ENCODE data around the gene MCM9. TPM values are rescaled to one million over a fixed set of nuclear protein-coding genes. Genes with fewer than 3 reads are reported as not detected.

The MCM9 gene
- total RNA-seq, 2 experiments from 2014 or later, result 16.3 to 16.4 TPM

GRCh38 chr6:118902726-118903125 lies 32.2 kb downstream of the MCM9 start:
- Mint-ChIP-seq H3K9me3 (no peaks in the 10 kb centered on the region), H3K4me1 (ENCODE audit: low read depth) (peaks cover 83% of the 10 kb centered on the region), H3K4me3 (no peak overlapping the region), H3K36me3 (ENCODE audit: low read depth) (peaks cover 44% of the 10 kb centered on the region), H3K27ac (peak overlapping the region; percentile 38), H3K27me3 (ENCODE audit: low read depth) (no peaks in the 10 kb centered on the region)
- DNase-seq, result no peak
- CTCF ChIA-PET, result interaction anchor here (1.1 kb wide), 1 partner anchor 297 kb away, joined by 3 read pairs; no protein-coding TSS in a partner anchor
- intact Hi-C loops (cut with micrococcal nuclease), result no loop called here

- no peaks in the 10 kb centered on the region for H3K9me3 Mint-ChIP-seq
- peak overlapping the region; percentile 29 for H3K27ac Mint-ChIP-seq
- CTCF ChIA-PET, result interaction anchor here (0.5 to 1.6 kb wide), 2 partner anchors 55 to 210 kb away, joined by 3 to 7 read pairs; no protein-coding TSS in a partner anchor
- peak; percentile 51 for DNase-seq
- peaks cover 74% of the 10 kb centered on the region for H3K4me1 Mint-ChIP-seq (ENCODE audit: low read depth)
- no peaks in the 10 kb centered on the region for H3K27me3 Mint-ChIP-seq (ENCODE audit: low read depth)
- H3K36me3 Mint-ChIP-seq (ENCODE audit: low read depth), result peaks cover 30% of the 10 kb centered on the region
- intact Hi-C loops (cut with micrococcal nuclease), result no loop called here
- H3K4me3 Mint-ChIP-seq, result no peak overlapping the region
Measured at GRCh38 chr6:118899948-118900347, 35.0 kb downstream of the MCM9 start.

- peaks cover 28% of the 10 kb centered on the region for H3K36me3 Mint-ChIP-seq (ENCODE audit: low read depth)
Measured at GRCh38 chr6:118897386-118897785, 37.6 kb downstream of the MCM9 start.

DNA sequence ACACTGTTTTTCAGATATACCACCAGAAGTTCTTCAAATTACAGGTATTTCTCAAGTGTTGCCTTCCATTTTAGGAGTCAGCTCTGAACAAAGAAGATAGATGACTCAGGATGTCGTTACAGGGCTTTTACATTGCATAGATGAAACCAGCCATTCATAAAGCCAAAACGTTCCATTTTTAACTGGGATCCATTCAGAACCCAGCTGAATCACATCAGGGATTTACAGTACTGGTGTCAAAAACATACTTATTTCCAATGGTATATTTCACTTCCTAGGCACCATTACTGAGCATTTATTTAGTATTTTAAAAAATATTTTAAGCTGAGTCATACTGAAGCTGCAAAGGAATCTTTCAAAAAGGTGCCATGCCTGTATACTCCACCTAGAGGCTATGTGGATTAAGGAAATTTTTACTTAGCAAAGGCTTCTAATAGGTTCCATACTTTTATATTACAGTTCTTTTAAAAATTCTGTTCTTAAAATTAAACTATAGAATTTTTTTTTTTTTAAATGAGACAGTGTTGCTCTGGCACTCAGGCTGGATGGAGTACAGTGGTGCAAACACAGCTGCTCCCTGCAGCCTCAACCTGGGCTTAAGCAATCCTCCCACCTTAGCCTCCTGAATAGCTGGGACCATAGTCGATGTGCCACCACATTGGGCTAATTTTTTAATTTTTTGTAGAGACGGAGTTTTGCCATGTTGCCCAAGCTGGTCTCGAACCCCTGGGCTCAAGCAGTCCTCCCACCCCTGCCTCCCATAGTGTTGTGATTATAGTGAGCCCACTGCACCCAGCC lies 38.4 kb downstream of the MCM9 start:
- H3K9me3 Mint-ChIP-seq, result no peaks in the 10 kb centered on the region
- H3K4me3 Mint-ChIP-seq, result peak overlapping the region; percentile 67
- intact Hi-C loops (cut with micrococcal nuclease), result loop anchor here (1.0 kb wide), 2 partner anchors 53 to 331 kb away; no protein-coding TSS in a partner anchor
- H3K36me3 Mint-ChIP-seq (ENCODE audit: low read depth), result peaks cover 26% of the 10 kb centered on the region
- CTCF ChIA-PET, result interaction anchor here (0.6 to 3.2 kb wide), 24 partner anchors 8 to 457 kb away, joined by 3 to 15 read pairs (median 3); no protein-coding TSS in a partner anchor
- DNase-seq, result no peak
- peaks cover 54% of the 10 kb centered on the region for H3K4me1 Mint-ChIP-seq (ENCODE audit: low read depth)
- no peaks in the 10 kb centered on the region for H3K27me3 Mint-ChIP-seq (ENCODE audit: low read depth)
- H3K27ac Mint-ChIP-seq, result peak overlapping the region; percentile 82

More at GRCh38 chr6:118897386-118897785, 37.6 kb downstream of the MCM9 start:
- CTCF ChIA-PET, result interaction anchor here (0.7 to 3.2 kb wide), 12 partner anchors 8 to 233 kb away, joined by 3 to 15 read pairs (median 3); no protein-coding TSS in a partner anchor
- H3K4me3 Mint-ChIP-seq, result no peak overlapping the region
- intact Hi-C loops (cut with micrococcal nuclease), result no loop called here
- DNase-seq, result no peak
- H3K27me3 Mint-ChIP-seq (ENCODE audit: low read depth), result no peaks in the 10 kb centered on the region
- peak overlapping the region; percentile 60 for H3K27ac Mint-ChIP-seq
- no peaks in the 10 kb centered on the region for H3K9me3 Mint-ChIP-seq
- H3K4me1 Mint-ChIP-seq (ENCODE audit: low read depth), result peaks cover 53% of the 10 kb centered on the region

DNA sequence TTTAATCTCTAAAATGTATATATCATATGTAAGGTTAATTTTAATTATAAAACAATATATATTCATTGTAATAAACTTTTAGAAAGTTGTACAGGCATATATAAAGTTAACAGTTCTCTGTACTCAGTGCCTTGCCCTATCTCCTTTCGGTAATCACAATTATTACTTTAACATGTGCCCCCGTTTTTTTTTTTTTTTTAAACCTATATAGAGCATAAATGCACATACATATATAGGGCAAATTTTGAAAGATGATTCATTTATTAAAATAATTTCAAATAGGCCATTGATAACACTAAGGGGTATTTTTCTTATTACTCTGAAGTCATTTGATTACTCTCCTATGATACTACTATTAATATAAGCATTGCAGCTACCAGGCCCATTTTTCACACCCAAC lies 39.1 kb downstream of the MCM9 start:
- Mint-ChIP-seq H3K9me3 (no peaks in the 10 kb centered on the region), H3K27ac (peak overlapping the region; percentile 82), H3K36me3 (ENCODE audit: low read depth) (peaks cover 22% of the 10 kb centered on the region), H3K27me3 (ENCODE audit: low read depth) (no peaks in the 10 kb centered on the region), H3K4me1 (ENCODE audit: low read depth) (peaks cover 54% of the 10 kb centered on the region), H3K4me3 (peak overlapping the region; percentile 67)
- intact Hi-C loops (cut with micrococcal nuclease), result loop anchor here (1.0 to 2.0 kb wide), 3 partner anchors 53 to 331 kb away; no protein-coding TSS in a partner anchor
- CTCF ChIA-PET, result interaction anchor here (0.6 to 3.2 kb wide), 16 partner anchors 9 to 402 kb away, joined by 3 to 15 read pairs (median 4); no protein-coding TSS in a partner anchor
- no peak for DNase-seq

GRCh38 chr6:118895261-118895560 lies 39.7 kb downstream of the MCM9 start:
- intact Hi-C loops (cut with micrococcal nuclease), result loop anchor here (2.0 kb wide), 1 partner anchor 68 kb away; no protein-coding TSS in a partner anchor
- peak overlapping the region; percentile 88 for H3K4me3 Mint-ChIP-seq
- no peak for DNase-seq
- H3K27ac Mint-ChIP-seq, result peak overlapping the region; percentile 93
- H3K27me3 Mint-ChIP-seq (ENCODE audit: low read depth), result no peaks in the 10 kb centered on the region
- H3K9me3 Mint-ChIP-seq, result no peaks in the 10 kb centered on the region
- peaks cover 52% of the 10 kb centered on the region for H3K4me1 Mint-ChIP-seq (ENCODE audit: low read depth)
- CTCF ChIA-PET, result interaction anchor here (0.7 to 3.2 kb wide), 6 partner anchors 11 to 215 kb away, joined by 3 to 15 read pairs (median 7); no protein-coding TSS in a partner anchor
- peaks cover 19% of the 10 kb centered on the region for H3K36me3 Mint-ChIP-seq (ENCODE audit: low read depth)

DNA sequence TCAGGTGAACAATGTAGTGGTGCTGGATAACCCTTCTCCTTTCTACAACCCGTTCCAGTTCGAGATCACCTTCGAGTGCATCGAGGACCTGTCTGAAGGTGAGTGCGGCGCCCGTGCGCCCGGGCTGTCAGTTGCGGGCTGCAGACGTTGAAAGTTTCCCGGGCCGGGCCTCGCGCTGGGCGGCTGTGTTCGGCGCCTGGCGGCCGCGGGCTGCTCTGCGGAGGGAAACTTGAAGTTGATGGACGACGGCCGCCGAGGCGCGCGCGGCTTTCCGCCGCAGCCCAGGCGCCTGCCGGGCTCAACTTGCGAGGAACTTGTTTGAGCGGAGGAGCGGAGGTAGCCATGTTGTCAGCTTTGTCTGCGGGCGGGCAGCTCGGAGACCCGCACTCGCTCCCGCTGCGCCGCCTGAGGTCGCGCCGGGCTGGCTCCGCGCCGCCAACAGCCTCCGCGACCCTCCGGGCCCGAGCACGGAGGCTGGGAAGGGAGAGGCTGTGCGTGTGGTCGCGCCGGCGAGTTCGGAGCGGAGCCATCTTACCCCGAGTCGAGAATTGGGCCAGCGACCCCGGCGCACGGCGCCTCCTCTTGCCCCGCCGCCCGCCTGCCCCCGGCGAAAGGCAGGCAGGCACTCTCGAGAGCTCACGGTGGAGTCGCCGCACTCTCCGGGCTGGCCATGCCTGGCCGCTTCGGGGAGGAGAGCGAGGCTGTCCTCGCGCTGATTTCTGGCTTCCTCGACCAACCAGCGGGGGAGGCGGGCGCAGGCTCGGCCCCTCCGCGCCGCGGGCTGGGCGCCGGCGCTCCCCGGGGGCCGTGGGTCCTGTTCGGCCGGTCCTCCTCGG lies 40.3 kb downstream of the MCM9 start:
- no peaks in the 10 kb centered on the region for H3K27me3 Mint-ChIP-seq (ENCODE audit: low read depth)
- CTCF ChIA-PET, result interaction anchor here (0.7 to 3.4 kb wide), 6 partner anchors 12 to 215 kb away, joined by 3 to 20 read pairs (median 7); no protein-coding TSS in a partner anchor
- H3K9me3 Mint-ChIP-seq, result no peaks in the 10 kb centered on the region
- peaks cover 49% of the 10 kb centered on the region for H3K4me1 Mint-ChIP-seq (ENCODE audit: low read depth)
- peak overlapping the region; percentile 88 for H3K4me3 Mint-ChIP-seq
- DNase-seq, result peak; percentile 62
- intact Hi-C loops (cut with micrococcal nuclease), result loop anchor here (1.0 to 5.0 kb wide), 11 partner anchors 40 to 1292 kb away; partner anchors contain the start of genes CEP85L, GOPC and NUS1
- peak overlapping the region; percentile 97 for H3K27ac Mint-ChIP-seq
- peaks cover 14% of the 10 kb centered on the region for H3K36me3 Mint-ChIP-seq (ENCODE audit: low read depth)

- DNase-seq, result peak; percentile 98
- H3K36me3 Mint-ChIP-seq (ENCODE audit: low read depth), result peaks cover 11% of the 10 kb centered on the region
- CTCF ChIA-PET, result interaction anchor here (0.5 to 3.4 kb wide), 6 partner anchors 11 to 216 kb away, joined by 3 to 20 read pairs (median 7); no protein-coding TSS in a partner anchor
- peak within 1 kb of the TSS; percentile 97 for H3K27ac Mint-ChIP-seq
- intact Hi-C loops (cut with micrococcal nuclease), result loop anchor here (1.0 to 5.0 kb wide), 15 partner anchors 40 to 1292 kb away; partner anchors contain the start of genes CEP85L, GOPC and NUS1
- H3K9me3 Mint-ChIP-seq, result no peaks in the 10 kb centered on the region
- peaks cover 50% of the 10 kb centered on the region for H3K4me1 Mint-ChIP-seq (ENCODE audit: low read depth)
- peak within 1 kb of the TSS; percentile 88 for H3K4me3 Mint-ChIP-seq
- H3K27me3 Mint-ChIP-seq (ENCODE audit: low read depth), result no peaks in the 10 kb centered on the region
Measured at GRCh38 chr6:118893807-118894424, 41.0 kb downstream of the MCM9 start, which contains the start of gene ASF1A. Gene ASF1A (plus strand): TSS chr6:118894152. CDS start chr6:118894414, 262 bp downstream.

- intact Hi-C loops (cut with micrococcal nuclease), result loop anchor here (1.0 to 5.0 kb wide), 7 partner anchors 48 to 1291 kb away; partner anchors contain the start of genes GOPC and NUS1
- CTCF ChIA-PET, result interaction anchor here (0.5 to 3.4 kb wide), 6 partner anchors 10 to 233 kb away, joined by 3 to 20 read pairs (median 4); no protein-coding TSS in a partner anchor
- DNase-seq, result peak; percentile 71
- Mint-ChIP-seq H3K27ac (peak overlapping the region; percentile 97), H3K27me3 (ENCODE audit: low read depth) (no peaks in the 10 kb centered on the region), H3K9me3 (no peaks in the 10 kb centered on the region), H3K4me1 (ENCODE audit: low read depth) (peaks cover 51% of the 10 kb centered on the region), H3K36me3 (ENCODE audit: low read depth) (peaks cover 8% of the 10 kb centered on the region), H3K4me3 (peak overlapping the region; percentile 88)
Measured at GRCh38 chr6:118893064-118893806, 41.7 kb downstream of the MCM9 start.

DNA sequence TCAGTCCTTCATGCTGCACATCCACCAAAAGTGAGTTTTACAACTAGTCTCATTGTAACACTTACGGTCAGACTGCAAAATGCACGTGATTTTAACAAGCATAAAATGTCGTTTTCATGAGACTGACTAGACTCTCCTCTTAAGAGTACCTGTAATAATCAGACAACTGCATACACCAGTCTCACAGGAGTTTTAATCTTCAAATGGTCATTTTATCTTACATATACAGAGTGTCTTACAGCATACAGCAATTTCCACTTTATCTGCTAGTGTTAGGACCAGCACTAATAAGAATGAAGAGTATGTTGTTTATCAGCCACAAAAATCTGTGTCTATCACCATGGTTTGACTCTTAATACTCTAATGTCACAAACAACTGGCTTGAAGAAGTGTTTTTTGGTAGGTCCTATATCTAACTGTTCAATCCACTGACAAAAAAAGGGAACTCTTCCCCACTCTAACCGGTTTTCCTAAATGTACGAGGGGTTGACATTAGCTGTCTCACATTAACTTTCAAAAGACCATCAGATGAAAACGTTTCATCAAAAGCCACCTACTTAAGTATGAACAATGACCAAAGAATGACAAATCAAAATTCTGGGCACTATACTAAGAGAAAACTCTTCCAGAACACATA lies 42.5 kb downstream of the MCM9 start:
- Mint-ChIP-seq H3K4me3 (peak overlapping the region; percentile 88), H3K36me3 (ENCODE audit: low read depth) (peaks cover 12% of the 10 kb centered on the region), H3K27me3 (ENCODE audit: low read depth) (no peaks in the 10 kb centered on the region), H3K4me1 (ENCODE audit: low read depth) (peaks cover 50% of the 10 kb centered on the region), H3K9me3 (no peaks in the 10 kb centered on the region), H3K27ac (peak overlapping the region; percentile 97)
- DNase-seq, result no peak
- intact Hi-C loops (cut with micrococcal nuclease), result loop anchor here (2.0 to 5.0 kb wide), 6 partner anchors 48 to 1290 kb away; partner anchors contain the start of genes GOPC and NUS1
- CTCF ChIA-PET, result interaction anchor here (0.8 to 3.4 kb wide), 2 partner anchors 11 to 234 kb away, joined by 3 to 20 read pairs; no protein-coding TSS in a partner anchor

Measured in activated naive CD4-positive, alpha-beta T cell treated with anti-CD3 and anti-CD28 coated beads for 36 hours (primary cell).